H1 (cell line): ENCODE results near the gene TXLNB. TPM values are rescaled to one million over a fixed set of nuclear protein-coding genes. Genes with fewer than 3 reads are reported as not detected.

ENCODE experiments used
- CTCF ChIA-PET: fragments of 300-600 bp; sonication (Branson Sonifier 250); formaldehyde crosslinking; loops from one replicate; lab custom pipeline; 2021; ENCODE audit not compliant: partially characterized antibody; lab: Charles Lee
- POLR2A ChIA-PET: fragments of 300-600 bp; sonication (Branson Sonifier 250); formaldehyde crosslinking; loops from one replicate; lab custom pipeline; 2021; ENCODE audit warnings: inconsistent platforms; ENCODE audit not compliant: partially characterized antibody; lab: Charles Lee
- DNase-seq, 2 experiments: peaks; one replicate each; pipeline versions ENCODE4 v3.0.0 to v3.0.0-alpha.2; 2010 to 2022; ENCODE audit warnings: low spot score in 2 of 2, low read depth in 1 of 2, mixed read lengths in 1 of 2
- FAIRE-seq: peaks from 2 replicates; lab custom pipeline; 2011; peaks lifted over from hg19 to GRCh38; lab: Jason Lieb, UNC
- H2AFZ ChIP-seq: 2 replicates; pipeline ENCODE4 v1.8.1; 2012; ENCODE audit warnings: low read length, inconsistent platforms
- H2AK5ac ChIP-seq: 2 replicates; pipeline ENCODE4 v1.6.1; 2013; ENCODE audit warnings: low read depth, low read length
- H2BK120ac ChIP-seq: replicated peaks from 2 replicates; pipeline ENCODE3; 2013; ENCODE audit warnings: low read depth, low read length, inconsistent platforms
- H2BK12ac ChIP-seq: 2 replicates; pipeline ENCODE4 v1.6.1; 2013; ENCODE audit warnings: low read depth, low read length
- H2BK15ac ChIP-seq: 2 replicates; pipeline ENCODE4 v1.6.1; 2013; ENCODE audit warnings: low read length
- H2BK20ac ChIP-seq: 2 replicates; pipeline ENCODE4 v1.6.1; 2013; ENCODE audit warnings: low read length
- H2BK5ac ChIP-seq: 2 replicates; pipeline ENCODE4 v1.6.1; 2013; ENCODE audit warnings: low read depth, low read length
- H3K14ac ChIP-seq: 2 replicates; pipeline ENCODE4 v1.6.1; 2013; ENCODE audit warnings: inconsistent platforms; ENCODE audit not compliant: insufficient read length
- H3K18ac ChIP-seq: 2 replicates; pipeline ENCODE4 v1.6.1; 2013; ENCODE audit warnings: low read length; ENCODE audit errors: extremely low read depth
- H3K23ac ChIP-seq: 2 replicates; pipeline ENCODE4 v1.6.1; 2013; ENCODE audit warnings: inconsistent platforms; ENCODE audit not compliant: insufficient read length
- H3K23me2 ChIP-seq: 2 replicates; pipeline ENCODE4 v1.6.1; 2013; ENCODE audit warnings: low read depth, low read length
- H3K27ac ChIP-seq: 2 replicates; pipeline ENCODE4 v1.6.1; 2011; ENCODE audit warnings: low read depth, low read length, inconsistent platforms
- H3K27me3 ChIP-seq, 4 experiments: replicated peaks in 1 of 4; 1 replicate in 1 of 4; 2 replicates in 3 of 4; pipeline versions ENCODE4 v1.6.1 to v1.8.1; 2011 to 2013; ENCODE audit warnings: low read length in 3 of 4, mild to moderate bottlenecking in 3 of 4, inconsistent platforms in 2 of 4, mixed read lengths in 2 of 4, moderate library complexity in 1 of 4; ENCODE audit not compliant: control insufficient read depth in 3 of 4, insufficient read depth in 3 of 4; ENCODE audit errors: extremely low read depth in 1 of 4
- H3K36me3 ChIP-seq, 4 experiments: 2 replicates each; pipeline versions ENCODE4 v1.6.1 to v1.8.1; 2011 to 2013; ENCODE audit warnings: mild to moderate bottlenecking in 4 of 4, low read length in 3 of 4, moderate library complexity in 2 of 4, control low read depth in 1 of 4, inconsistent platforms in 1 of 4; ENCODE audit not compliant: insufficient read depth in 4 of 4, control insufficient read depth in 2 of 4
- H3K4ac ChIP-seq: replicated peaks from 2 replicates; pipeline ENCODE3; 2013; ENCODE audit warnings: low read length, low read depth, mixed read lengths, inconsistent platforms; ENCODE audit not compliant: insufficient read length
- H3K4me1 ChIP-seq, 4 experiments: replicated peaks in 1 of 4; 1 replicate in 1 of 4; 2 replicates in 3 of 4; pipeline versions ENCODE4 v1.6.1 to v1.8.1; 2011 to 2013; ENCODE audit warnings: low read length in 3 of 4, inconsistent platforms in 2 of 4, mixed read lengths in 1 of 4; ENCODE audit not compliant: insufficient read depth in 4 of 4, control insufficient read depth in 3 of 4
- H3K4me2 ChIP-seq, 2 experiments: 2 replicates each; pipeline versions ENCODE4 v1.6.1 to v1.8.1; 2011 to 2013; ENCODE audit warnings: low read depth in 2 of 2, low read length in 2 of 2, control low read depth in 1 of 2, inconsistent platforms in 1 of 2, mild to moderate bottlenecking in 1 of 2; ENCODE audit not compliant: insufficient read depth in 1 of 2
- H3K4me3 ChIP-seq, 4 experiments: fragments of 200-600, 300-600 bp in 1 of 4; sonication (generic), shearing (Covaris generic), sonication (Bioruptor Twin) in 1 of 4; 2 replicates each; pipeline versions ENCODE4 v1.5.1 to v1.8.1; 2011 to 2016; ENCODE audit warnings: low read length in 4 of 4, low read depth in 3 of 4, control low read depth in 2 of 4, inconsistent platforms in 2 of 4, mild to moderate bottlenecking in 2 of 4, mixed read lengths in 1 of 4, moderate library complexity in 1 of 4; ENCODE audit not compliant: insufficient read depth in 2 of 4; ENCODE audit errors: extremely low read depth in 1 of 4
- H3K56ac ChIP-seq: replicated peaks from 2 replicates; pipeline ENCODE3; 2013; ENCODE audit warnings: low read depth, mild to moderate bottlenecking, mixed read lengths, low read length, inconsistent platforms; ENCODE audit not compliant: insufficient read length
- H3K79me1 ChIP-seq: 2 replicates; pipeline ENCODE4 v1.6.1; 2013; ENCODE audit warnings: low read depth, low read length, control low read depth
- H3K79me2 ChIP-seq, 2 experiments: 2 replicates each; pipeline versions ENCODE4 v1.6.1 to v1.8.1; 2012 to 2013; ENCODE audit warnings: low read length in 2 of 2, mild to moderate bottlenecking in 2 of 2, inconsistent platforms in 1 of 2; ENCODE audit not compliant: insufficient read depth in 2 of 2, control insufficient read depth in 1 of 2
- H3K9ac ChIP-seq, 4 experiments: replicated peaks in 1 of 4; 1 replicate in 1 of 4; 2 replicates in 3 of 4; pipeline versions ENCODE4 v1.6.1 to v1.8.1; 2011 to 2013; ENCODE audit warnings: low read depth in 3 of 4, low read length in 3 of 4, control low read depth in 2 of 4, mild to moderate bottlenecking in 2 of 4, moderate library complexity in 2 of 4, inconsistent platforms in 1 of 4; ENCODE audit errors: extremely low read depth in 1 of 4
- H3K9me3 ChIP-seq, 2 experiments: 2 replicates each; pipeline versions ENCODE4 v1.6.1 to v1.8.1; 2012 to 2013; ENCODE audit warnings: mild to moderate bottlenecking in 2 of 2, moderate library complexity in 2 of 2, control low read depth in 1 of 2, inconsistent platforms in 1 of 2, low read depth in 1 of 2, low read length in 1 of 2, mixed read lengths in 1 of 2; ENCODE audit not compliant: insufficient read depth in 2 of 2
- H4K20me1 ChIP-seq, 2 experiments: replicated peaks in 1 of 2; 2 replicates each; pipeline versions ENCODE3 to v1.8.1; 2011 to 2013; ENCODE audit warnings: inconsistent platforms in 2 of 2, low read length in 2 of 2, mild to moderate bottlenecking in 1 of 2; ENCODE audit not compliant: insufficient read depth in 2 of 2, control insufficient read depth in 1 of 2
- H4K5ac ChIP-seq: 2 replicates; pipeline ENCODE4 v1.6.1; 2013; ENCODE audit warnings: low read length, low read depth, mixed read lengths, inconsistent platforms; ENCODE audit not compliant: insufficient read length
- H4K8ac ChIP-seq: 2 replicates; pipeline ENCODE4 v1.8.0; 2013; ENCODE audit warnings: mild to moderate bottlenecking, moderate library complexity, low read length, inconsistent platforms; ENCODE audit not compliant: insufficient read depth; ENCODE audit errors: extremely low read depth
- H4K91ac ChIP-seq: replicated peaks from 2 replicates; pipeline ENCODE3; 2013; ENCODE audit warnings: low read length, mixed read lengths, inconsistent platforms; ENCODE audit not compliant: insufficient read length
- BCL11A ChIP-seq, 2 experiments: IDR thresholded peaks; one replicate each; pipeline ENCODE4 v1.6.1; 2011; ENCODE audit warnings: low read depth in 2 of 2, low read length in 2 of 2, mild to moderate bottlenecking in 2 of 2
- BRCA1 ChIP-seq: IDR thresholded peaks from 2 replicates; pipeline ENCODE4 v1.6.1; 2012; ENCODE audit warnings: low read depth, low read length, improper control_type of control experiment
- CREB1 ChIP-seq: IDR thresholded peaks from 2 replicates; pipeline ENCODE4 v1.6.1; 2012; ENCODE audit warnings: inconsistent platforms
- EGR1 ChIP-seq: IDR thresholded peaks from 2 replicates; pipeline ENCODE4 v1.6.1; 2011; ENCODE audit warnings: low read depth, low read length, borderline replicate concordance
- FOSL1 ChIP-seq: IDR thresholded peaks from 2 replicates; pipeline ENCODE4 v1.6.1; 2011; ENCODE audit warnings: mild to moderate bottlenecking, low read depth, low read length, moderate library complexity; ENCODE audit not compliant: insufficient read depth
- KDM1A ChIP-seq: fragments of 200-600, 300-600 bp; sonication (generic); IDR thresholded peaks from 2 replicates; pipeline ENCODE4 v1.7.1; 2016; ENCODE audit warnings: mild to moderate bottlenecking, low read length, borderline replicate concordance
- POLR2A ChIP-seq, 2 experiments: IDR thresholded peaks; 1 replicate in 1 of 2; 2 replicates in 1 of 2; pipeline ENCODE4 v1.6.1; 2011; ENCODE audit warnings: low read depth in 2 of 2, low read length in 2 of 2, mild to moderate bottlenecking in 2 of 2; ENCODE audit errors: control extremely low read depth in 1 of 2
- POLR2AphosphoS5 ChIP-seq: IDR thresholded peaks from 2 replicates; pipeline ENCODE4 v1.6.1; 2011; ENCODE audit warnings: low read depth, low read length
- RFX5 ChIP-seq: IDR thresholded peaks from 2 replicates; pipeline ENCODE4 v1.6.1; 2011; ENCODE audit warnings: low read depth, low read length, improper control_type of control experiment, borderline replicate concordance
- SAP30 ChIP-seq: fragments of 300-600 bp; sonication (generic); IDR thresholded peaks from 2 replicates; pipeline ENCODE4 v1.7.1; 2012; ENCODE audit warnings: low read length, moderate library complexity, mild to moderate bottlenecking, inconsistent platforms; ENCODE audit not compliant: insufficient read depth, insufficient replicate concordance
- SP2 ChIP-seq: IDR thresholded peaks from 2 replicates; pipeline ENCODE4 v1.6.1; 2012; ENCODE audit warnings: mild to moderate bottlenecking, low read length, inconsistent platforms
- SP4 ChIP-seq: IDR thresholded peaks from 2 replicates; pipeline ENCODE4 v1.6.1; 2012; ENCODE audit warnings: low read length, inconsistent platforms
- TEAD4 ChIP-seq: IDR thresholded peaks from 2 replicates; pipeline ENCODE4 v1.6.1; 2012; ENCODE audit warnings: low read depth, low read length, inconsistent platforms, mixed read lengths
- USF2 ChIP-seq: IDR thresholded peaks from 2 replicates; pipeline ENCODE4 v1.6.1; 2011; ENCODE audit warnings: low read length, improper control_type of control experiment
- WGBS, 2 experiments: shearing (Covaris generic) in 1 of 2; methylation state at CpG; one replicate each; pipeline versions ENCODE4 v1.1.6 to v1.1.7; 2013 to 2015; ENCODE audit warnings: low lambda C conversion rate in 2 of 2, mixed read lengths in 2 of 2, inconsistent platforms in 1 of 2, low coverage in 1 of 2, missing lambda C conversion rate in 1 of 2; ENCODE audit not compliant: insufficient replicate concordance in 2 of 2, insufficient coverage in 1 of 2, insufficient read length in 1 of 2; ENCODE audit errors: extremely low coverage in 1 of 2, missing lambda C conversion rate in 1 of 2; 5-methylcytosine and 5-hydroxymethylcytosine counted together
- polyA plus RNA-seq, 7 experiments: library from polyadenylated mRNA; depleted of rRNA in 3 of 7; stranded (reverse) in 5 of 7; unstranded in 2 of 7; fragments of >200 nt in 5 of 7; fragments of 200-250 nt in 2 of 7; gene quantifications; 1 replicate in 5 of 7; 2 replicates in 1 of 7; 4 replicates in 1 of 7; pipeline versions ENCODE4 v1.2.1 to v1.2.3, GENCODE V29; 2011 to 2013; ENCODE audit warnings: missing spikeins in 2 of 7, mixed read lengths in 2 of 7
- total RNA-seq: library from RNA; stranded (reverse); fragmentation: NEBNext Ultra II Directional; extraction: Animal tissue kit (Norgen Biotek cat#: 25700); gene quantifications from 2 replicates; pipeline ENCODE4 v1.2.1, GENCODE V29; 2021
- TF ChIP-seq, protein P1 (sequence below): IDR thresholded peaks from 2 replicates; pipeline ENCODE4 v1.6.1; 2012; ENCODE audit warnings: inconsistent platforms

The TXLNB gene
- total and polyA plus RNA-seq, 2 of the 8 experiments (the other 6 are each of a cell fraction or from before 2014, with no cell fraction given): 0.05 to 0.17 TPM

GRCh38 chr6:139294090-139294489, 2.3 kb upstream of the TXLNB start:
- no peak overlapping the region for H3K4ac ChIP-seq
- H3K14ac ChIP-seq: no peak overlapping the region
- no peak overlapping the region for H3K9ac ChIP-seq
- H3K9me3 ChIP-seq: no peaks in the 10 kb centered on the region
- H3K56ac ChIP-seq: no peak overlapping the region
- FAIRE-seq (no peak), DNase-seq (no peak)
- no peak overlapping the region for H3K18ac ChIP-seq
- no peak overlapping the region for H2BK12ac ChIP-seq
- no peaks in the 10 kb centered on the region for H3K79me1 ChIP-seq
- H4K20me1 ChIP-seq: no peaks in the 10 kb centered on the region
- H3K36me3 ChIP-seq: no peaks in the 10 kb centered on the region
- no peak overlapping the region for H3K23ac ChIP-seq
- no peak overlapping the region for H2BK15ac ChIP-seq
- no peaks in the 10 kb centered on the region for H3K79me2 ChIP-seq
- no peak overlapping the region for H4K8ac ChIP-seq
- no peak overlapping the region for H3K4me3 ChIP-seq
- no peak overlapping the region for H4K5ac ChIP-seq
- no peak overlapping the region for H3K27ac ChIP-seq
- H2BK20ac ChIP-seq: no peak overlapping the region
- H3K27me3 ChIP-seq: no peaks in the 10 kb centered on the region
- H4K91ac ChIP-seq: no peak overlapping the region
- peaks cover 2 to 10% (median 5%) of the 10 kb centered on the region in 4 experiments; a peak in 4 of 7 replicates for H3K4me1 ChIP-seq
- WGBS, 2 experiments: 85% methylated on average over 2 of the region's 2 CpGs; no CpG with 5 or more reads in 1 of the 2 experiments
- POLR2A ChIA-PET: no interaction called here
- H2BK120ac ChIP-seq: no peak overlapping the region
- no peak overlapping the region for H3K4me2 ChIP-seq
- H2AK5ac ChIP-seq: no peak overlapping the region
- CTCF ChIA-PET: interaction anchor here (1.1 kb wide), 1 partner anchor 75 kb away, joined by 3 read pairs; no protein-coding TSS in a partner anchor
- H3K23me2 ChIP-seq: no peaks in the 10 kb centered on the region
- H2AFZ ChIP-seq: no peak overlapping the region
- H2BK5ac ChIP-seq: no peak overlapping the region
- no peak for TF ChIP-seq FOSL1
- TF ChIP-seq SP2: no peak
- no peak for TF ChIP-seq KDM1A
- TF ChIP-seq TEAD4: no peak
- TF ChIP-seq BRCA1: no peak
- TF ChIP-seq, protein P1, sequence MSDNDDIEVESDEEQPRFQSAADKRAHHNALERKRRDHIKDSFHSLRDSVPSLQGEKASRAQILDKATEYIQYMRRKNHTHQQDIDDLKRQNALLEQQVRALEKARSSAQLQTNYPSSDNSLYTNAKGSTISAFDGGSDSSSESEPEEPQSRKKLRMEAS: no peak
- no peak for TF ChIP-seq POLR2A (IDR thresholded peaks at IDR 0.05; ENCODE audit: control extremely low read depth in 1 of 2, low read depth in 2 of 2, low read length in 2 of 2)
- no peak for TF ChIP-seq EGR1
- no peak for TF ChIP-seq SP4
- TF ChIP-seq CREB1: no peak
- no peak for TF ChIP-seq USF2
- no peak for TF ChIP-seq BCL11A (IDR thresholded peaks at IDR 0.05; ENCODE audit: low read depth in 2 of 2, low read length in 2 of 2)
- no peak for TF ChIP-seq RFX5
- TF ChIP-seq POLR2AphosphoS5: no peak
- no peak for TF ChIP-seq SAP30
